HG02610 (cell line): ENCODE results near the gene RAB29.
A peak's percentile ranks its signal among the peaks of the same experiment; 100 is the strongest.

Source experiments
- ATAC-seq: cut with Tn5 transposase; IDR thresholded peaks from one replicate; pipeline ENCODE4 v1.9.1; 2021; ENCODE audit warnings: mild to moderate bottlenecking, moderate library complexity; ENCODE audit not compliant: unreplicated experiment

RAB29 gene

DNA sequence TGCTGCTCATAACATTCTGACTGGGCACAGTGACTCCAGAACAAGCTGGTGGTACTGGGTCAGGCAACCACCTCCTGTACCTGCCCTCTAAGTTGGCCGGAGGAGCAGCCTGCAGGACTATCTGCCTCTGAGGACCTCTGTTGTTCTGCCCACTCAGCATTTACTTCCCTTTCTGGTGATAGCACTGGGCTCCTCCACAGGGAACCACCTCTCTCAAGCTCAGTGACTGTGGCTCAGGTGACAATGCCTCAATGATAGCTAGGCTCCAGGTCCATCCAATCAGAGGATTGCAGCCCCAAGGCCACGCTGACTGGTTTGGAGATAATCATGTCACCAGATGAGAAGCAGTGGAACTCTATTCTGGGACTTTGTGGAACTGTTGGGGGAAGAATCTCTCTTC, 21.9 kb upstream of the RAB29 start:
- no peak for ATAC-seq

DNA sequence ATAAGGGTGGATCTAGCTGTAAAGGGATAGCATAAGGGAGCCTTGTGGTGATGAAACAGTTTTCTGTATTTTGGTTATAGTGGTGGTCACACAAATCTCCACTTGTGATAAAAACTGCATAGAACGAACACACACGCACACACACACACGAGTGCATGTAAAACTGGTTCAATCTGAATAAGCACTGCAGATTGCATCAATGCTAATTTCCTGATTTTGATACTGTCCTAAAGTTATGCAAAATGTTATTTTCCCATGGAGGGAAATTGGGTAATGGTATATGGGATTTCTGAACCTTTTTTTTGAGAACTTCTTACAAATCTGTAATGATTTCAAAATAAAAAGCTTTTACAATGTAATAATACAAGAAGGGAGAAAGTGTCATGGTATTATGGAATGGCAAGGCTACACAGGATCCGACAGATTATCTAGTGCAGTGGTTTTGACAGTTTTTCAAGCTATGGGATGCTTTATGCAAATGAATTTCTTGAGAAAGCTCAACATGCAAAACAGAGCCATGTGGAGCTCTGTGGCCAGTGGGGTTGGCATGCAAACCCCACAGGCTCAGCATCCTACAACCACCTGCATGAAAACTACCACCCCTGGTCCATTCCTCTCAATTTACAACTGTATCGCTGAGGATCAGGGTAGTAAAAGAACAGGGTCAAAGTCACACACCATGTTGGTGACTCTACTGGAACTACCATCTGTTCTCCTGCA, 18.9 kb upstream of the RAB29 start:
- ATAC-seq, result no peak

DNA sequence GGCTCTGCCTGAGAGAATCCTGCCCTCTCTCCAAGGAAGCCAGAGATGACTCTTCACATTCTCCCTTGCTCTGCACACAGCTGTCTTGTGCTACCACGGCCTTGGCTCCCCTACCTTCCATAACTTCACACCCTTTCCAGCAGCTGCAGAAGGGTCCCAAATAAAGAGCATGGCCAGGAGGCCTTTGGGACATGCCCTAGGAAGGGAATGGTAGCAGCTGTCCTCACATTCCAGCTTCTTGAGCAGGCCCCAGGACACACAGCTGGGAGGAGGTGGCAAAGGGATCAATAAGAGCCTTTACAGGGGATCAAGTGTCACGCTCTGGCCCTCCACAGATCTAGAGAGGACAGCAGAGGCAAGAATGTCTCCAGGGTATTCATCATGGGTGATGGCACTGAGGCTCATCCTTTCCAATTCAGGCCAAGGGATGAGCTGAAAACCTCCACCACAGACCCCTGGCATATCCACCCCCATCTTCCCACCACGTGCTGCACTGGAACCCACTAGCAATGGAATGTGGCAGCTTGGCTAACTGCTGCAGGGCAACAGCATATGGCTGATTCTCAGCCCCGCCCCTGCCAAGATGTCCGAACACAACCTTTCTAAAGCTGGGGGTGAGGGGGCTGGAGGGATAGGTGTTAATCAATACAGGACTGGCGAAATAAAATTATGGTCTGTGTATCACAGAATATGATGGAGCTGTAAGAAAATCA, 17.8 kb upstream of the RAB29 start:
- ATAC-seq, result no peak

DNA sequence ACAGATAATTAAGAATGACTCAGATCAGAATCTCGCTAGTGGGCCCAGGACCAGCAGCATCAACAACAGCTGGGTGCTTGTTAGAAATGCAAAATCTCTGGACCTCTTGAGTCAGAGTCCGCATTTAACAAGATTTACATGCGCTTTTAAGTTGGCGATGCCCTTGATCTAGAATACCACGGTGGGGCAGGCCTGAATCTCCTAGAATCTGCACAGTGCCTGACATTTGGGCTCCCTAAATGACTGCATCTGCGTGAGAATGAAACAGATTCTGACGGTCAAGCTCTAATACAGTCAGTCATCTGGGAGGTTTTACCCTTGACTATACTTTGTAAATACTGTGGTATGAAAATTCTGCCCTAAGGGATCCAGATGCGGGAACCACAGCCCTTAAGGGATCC, 17.2 kb upstream of the RAB29 start:
- ATAC-seq, result no peak

DNA sequence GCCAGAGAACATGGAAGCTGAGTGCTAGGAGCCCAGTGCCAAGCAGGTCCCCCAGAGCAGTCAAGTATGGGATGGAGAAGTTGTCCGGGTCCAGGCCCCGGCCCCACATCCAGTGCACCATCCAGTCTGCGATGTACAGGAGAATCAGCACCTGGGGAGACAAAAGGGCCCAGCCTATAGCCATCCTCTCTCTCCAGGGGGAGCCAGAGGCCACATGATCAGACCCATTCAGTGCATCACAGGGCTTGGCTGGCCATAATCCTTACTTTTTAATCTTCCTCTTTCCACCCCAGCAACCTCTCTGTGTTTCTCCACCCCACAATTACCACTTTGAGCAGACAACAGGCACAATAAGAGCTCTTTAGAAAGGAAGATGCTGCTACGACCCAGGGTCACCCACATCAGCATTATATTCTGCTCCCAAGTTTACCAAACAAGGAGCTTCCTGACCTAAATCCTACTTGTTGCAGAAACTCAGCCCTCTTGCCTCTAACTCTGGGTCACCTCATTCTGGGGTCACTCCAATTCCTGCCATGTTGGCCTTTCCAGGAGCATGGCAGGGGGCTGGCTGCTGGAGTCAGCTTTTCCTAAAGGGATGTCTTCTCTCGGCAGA, 16.4 kb upstream of the RAB29 start:
- no peak for ATAC-seq

DNA sequence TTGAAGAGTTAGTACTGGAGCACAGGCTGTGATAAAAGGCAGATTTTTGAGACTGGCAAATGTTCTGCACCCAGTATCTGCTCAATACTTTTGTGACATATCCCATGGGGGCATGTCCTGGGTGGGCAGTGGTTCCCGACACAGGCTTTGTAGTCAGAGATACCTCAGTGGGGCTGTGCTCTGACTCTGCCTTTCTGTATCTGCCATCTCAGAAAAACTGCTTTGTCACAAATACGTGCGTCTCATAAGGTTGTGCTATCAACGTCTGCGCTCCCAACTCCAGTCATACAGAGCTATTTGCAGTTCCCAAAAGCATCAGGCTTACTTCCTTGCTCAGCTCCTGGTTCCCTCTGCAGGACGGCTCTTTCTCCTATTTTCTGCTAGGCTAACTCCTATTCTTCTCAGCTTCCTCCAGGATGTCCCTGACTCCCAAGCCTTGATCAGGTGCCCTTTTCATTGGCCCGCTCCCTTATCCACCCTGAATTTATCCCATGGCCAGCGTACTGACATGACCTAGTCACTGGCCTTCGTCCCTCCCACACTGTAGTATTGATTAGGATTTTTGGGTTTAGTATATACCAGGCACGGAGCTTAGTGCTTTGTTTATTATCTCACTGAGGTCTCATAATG, 12.1 kb upstream of the RAB29 start:
- no peak for ATAC-seq

DNA sequence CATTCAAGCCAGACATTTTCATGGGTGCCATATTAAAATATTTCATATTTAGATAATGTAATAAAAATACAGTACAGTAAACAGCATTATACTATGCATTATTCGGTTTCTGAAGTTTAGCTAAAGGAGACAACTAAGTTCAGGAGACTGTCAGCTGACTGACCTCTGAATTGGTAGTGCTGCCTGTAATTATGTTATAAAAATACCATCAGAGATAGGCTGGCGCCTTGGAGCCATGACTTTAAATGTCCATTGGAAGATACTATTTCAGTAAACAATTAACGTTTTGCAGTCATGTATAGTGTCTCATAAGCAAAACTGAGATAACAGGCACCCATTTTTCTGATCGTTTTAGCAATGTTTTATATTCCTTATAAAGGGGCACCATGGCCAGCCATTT, 11.3 kb upstream of the RAB29 start:
- no peak for ATAC-seq

DNA sequence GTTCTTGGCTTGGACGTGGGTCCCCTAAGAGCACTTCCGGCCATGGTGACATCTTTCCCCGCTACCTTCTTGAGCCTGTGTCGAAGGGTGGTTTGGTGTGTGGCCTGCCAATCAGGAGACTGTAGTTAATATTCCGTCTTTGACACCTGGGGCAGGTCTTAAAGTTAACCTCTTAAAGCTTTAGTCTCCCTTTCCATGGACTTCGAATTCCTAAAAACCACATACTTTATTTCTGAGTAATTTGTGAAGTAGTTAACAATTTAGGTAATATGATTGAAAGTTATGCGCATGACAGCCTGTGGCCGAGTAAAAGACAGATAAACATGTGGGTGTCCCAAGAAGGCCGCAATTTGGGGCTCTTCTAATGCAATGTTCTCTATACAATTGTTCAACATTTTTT, 10.2 kb upstream of the RAB29 start:
- ATAC-seq, result no peak

DNA sequence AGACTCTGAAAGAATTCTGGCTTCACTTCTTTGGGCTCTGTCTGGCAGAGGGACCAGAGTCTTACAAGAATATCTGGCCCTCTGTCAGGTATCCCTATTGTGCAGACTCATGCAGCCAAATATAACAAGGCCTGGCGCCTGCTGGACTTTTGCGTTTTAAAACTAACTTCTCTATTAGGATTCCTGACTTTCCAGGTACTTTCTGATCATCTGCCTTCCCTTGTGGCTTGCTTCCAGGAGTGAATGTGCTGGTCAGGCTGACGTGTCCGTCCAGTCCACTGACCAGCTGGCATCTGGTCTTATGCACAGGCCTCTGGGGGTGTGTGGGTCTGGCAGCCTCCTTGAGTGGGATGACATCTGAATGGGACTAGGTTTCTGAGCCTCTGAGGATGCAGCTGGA, 8.6 kb upstream of the RAB29 start:
- ATAC-seq, result no peak

DNA sequence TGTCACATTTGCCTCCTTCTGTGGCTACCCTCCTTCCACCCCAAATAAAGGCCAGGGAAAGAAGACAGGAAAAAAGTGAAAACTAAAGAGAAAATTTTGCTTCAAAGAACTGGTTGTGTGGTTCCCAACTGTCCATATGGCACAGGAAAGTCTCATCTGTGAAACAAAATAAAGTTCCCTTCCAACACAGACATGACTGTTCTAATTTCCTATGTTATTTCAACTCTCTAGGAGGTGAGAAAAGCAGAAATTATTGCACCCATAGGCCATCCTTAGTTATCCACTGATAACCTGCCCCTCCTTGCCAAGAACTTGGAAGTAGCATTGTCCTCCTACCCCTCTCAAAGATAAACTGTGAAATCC, 8.1 kb upstream of the RAB29 start:
- no peak for ATAC-seq

DNA sequence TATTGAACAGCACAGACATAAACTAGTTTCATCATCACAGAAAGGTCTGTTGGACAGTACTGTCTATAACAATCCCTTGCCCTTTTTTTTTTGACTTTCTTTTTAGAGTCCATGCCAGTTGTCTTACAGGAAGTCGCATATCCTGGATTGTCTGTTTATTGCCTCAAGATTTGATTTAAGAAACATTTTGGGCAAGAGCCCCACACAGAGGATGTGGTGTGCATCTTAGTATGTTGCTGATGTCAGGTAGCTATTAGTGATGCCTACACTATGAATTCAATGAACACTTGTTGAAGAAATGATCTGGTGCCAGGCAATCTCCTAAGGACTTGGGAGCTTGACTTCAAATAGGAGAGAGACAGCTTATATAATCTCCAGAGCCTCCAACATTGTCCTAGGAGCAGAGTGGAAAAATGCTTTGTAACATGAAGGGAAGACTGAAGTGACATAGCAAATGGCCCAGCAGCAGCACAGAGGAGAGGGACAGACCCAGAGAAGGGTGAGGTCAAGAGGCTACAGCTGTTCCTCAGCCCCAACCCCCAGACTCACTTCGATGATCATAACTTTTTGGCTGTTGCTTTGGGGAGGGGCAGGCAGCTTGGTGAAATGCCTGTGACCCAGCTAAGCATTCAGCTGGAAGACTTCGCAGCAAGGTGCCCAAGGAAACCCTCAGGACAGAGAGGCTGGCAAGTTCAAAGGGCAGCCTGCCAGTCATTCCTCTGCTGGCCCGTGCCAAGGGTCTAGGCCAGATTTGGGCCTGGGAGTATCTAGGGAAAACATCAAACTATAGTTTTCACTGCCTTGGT, 7.5 kb upstream of the RAB29 start:
- no peak for ATAC-seq

DNA sequence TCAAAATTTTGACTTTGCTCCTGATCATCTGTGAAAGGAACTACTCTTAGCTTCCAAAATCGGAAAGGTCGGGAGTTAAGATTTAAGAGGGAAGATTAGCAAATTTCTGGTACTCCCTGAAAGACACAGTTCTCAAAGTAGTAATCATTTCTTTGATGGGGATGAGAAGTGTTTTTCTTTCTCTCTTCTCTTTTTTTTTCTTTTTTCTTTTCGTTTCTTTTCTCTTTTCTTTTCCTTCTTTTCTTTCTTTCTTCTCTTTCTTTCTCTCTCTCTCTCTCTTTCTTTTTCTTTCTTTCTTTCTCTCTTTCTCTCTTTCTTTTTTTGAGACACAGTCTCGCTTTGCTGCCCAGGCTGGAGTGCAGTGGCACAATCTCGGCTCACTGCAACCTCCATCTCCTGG, 5.1 kb upstream of the RAB29 start:
- ATAC-seq, result no peak

DNA sequence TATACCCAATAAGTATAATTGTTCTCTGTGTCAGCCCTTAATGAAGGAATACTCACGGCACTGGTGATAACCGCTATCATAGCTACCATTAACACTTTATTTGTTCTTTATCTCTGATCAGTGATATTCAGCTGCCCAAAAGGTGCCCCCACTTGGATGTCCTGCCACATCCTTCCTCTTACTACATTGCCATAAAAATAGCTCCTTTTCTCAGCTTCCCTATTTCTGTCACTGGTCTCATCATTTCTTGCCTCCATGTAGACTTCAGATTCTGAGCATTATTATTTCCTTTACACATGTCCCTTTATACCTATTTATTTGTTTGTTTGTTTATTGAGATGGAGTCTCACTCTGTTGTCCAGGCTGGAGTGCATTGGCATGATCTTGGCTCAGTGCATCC, 2.7 kb upstream of the RAB29 start:
- no peak for ATAC-seq

DNA sequence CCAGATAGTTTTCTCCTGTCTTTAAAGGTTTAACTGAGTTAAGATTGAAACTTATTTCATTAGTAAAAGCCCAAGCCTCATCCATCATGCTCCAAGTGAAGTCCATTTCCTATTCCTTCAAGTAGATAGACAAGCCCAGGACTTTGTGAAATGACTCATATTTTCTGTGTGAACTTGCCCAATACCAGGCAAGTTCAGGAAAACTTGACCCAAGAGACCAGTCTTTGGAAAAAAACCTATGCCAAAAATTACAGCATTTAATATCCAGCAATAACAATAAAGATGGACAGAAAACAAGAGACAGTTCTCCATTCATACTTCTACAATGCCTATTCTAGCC, 405 bp upstream of the RAB29 start:
- ATAC-seq, result no peak

DNA sequence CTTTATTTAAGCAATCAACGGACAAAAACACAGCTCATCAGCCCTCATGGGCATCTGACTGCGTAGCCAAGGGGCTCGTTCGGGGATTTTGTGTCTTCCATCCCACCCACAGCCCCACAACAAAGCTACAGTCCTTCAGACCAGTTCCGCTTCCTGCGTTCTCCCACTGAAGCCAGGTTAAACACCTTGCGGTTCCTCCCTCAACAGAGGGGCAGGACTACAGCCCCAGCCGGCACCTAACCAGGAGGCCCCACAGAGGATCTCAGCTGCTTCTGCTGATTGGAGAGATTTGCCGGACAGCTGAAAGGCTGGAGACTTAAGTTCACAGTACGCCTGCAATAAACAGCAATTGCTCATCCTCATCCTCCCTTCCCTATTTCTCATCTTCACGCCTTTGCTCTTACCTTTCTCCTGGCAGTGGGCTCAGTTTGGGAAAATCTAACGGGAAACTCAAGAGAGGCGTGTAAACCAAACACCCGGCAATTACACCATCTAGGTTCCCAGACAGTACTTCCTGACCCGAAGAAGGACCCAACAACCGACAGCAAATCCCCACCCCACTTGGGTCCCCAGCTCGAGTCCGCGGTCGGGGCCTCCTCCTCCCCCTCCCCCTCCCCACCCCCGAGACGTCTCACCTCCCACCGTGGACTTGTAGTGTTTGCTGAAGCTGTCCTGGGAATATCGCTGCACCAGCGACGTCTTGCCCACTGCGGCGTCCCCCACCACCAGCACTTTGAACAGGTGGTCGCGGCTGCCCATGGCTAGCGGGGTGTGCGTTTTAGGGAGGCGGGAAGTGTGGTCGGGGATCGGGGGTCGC, 876 bp downstream of the RAB29 start:
- ATAC-seq, result no peak

DNA sequence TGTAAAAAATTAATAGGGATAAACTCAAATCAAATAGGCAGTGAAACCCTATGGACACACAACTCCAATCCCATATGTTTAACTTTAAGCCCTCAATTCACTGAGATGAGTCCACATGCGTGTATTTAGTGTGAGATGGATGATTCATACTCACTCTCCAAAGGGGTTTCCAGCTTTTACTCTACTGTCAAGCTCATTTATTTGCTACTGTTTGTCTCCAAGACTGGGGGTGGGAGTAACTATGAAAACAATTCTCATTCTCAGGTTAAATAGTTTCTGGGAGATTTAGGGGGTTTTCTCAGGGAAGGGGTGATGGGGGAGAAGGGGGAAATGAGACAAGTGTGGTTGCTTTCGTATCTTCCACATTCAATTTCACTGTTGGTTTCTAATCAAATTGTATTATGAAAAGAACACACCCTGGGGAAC, 2.7 kb downstream of the RAB29 start:
- peak; percentile 40 for ATAC-seq

DNA sequence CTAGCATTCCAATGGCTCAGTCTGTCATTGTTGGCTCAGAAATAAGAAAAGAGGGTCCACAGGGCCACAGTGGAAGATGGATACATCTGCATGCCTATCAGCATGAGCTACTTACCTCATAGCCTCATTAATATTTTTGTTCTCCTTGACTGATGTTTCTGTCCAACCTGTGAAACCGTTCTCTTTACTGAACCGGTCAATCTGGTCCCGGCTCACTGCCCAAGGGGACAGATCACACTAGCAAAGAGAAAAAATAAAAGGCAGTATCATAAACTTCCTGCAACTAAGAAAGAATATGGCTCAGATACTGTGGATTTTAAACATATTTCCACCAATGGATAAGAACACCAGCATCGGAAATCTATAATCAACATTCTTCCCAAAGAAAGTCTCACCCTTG, 4.7 kb downstream of the RAB29 start:
- no peak for ATAC-seq

DNA sequence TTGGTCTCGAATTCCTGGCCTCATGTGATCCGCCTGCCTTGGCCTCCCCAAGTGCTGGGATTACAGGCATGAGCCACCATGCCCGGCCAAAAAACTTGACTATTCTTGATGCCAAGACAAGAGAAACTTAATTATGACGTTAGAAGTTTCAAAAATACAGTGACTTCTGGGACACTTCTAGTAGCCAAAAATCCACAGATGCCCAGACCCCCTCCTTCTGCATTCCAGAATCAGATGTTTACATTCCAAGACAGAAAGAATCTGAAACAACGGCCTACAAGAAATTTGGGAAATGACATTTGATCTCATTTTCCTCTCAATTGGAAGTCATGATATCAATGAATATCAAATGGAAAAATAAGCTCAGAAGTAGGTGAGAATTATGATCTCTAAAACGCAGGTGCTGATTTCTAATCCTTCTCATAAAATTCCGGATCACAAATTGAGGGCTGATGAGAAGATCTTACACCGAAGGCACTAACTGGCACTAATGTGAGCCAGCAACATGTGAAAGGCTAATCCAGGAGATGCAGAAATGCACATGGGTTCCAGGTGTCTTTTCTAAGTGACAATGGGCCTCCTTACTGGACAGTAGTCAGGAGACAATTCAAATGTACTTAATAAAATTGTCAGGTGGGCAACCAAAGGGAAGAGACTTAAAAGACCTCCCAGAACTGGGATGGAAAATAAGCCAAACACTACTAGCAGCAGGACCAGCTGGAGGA, 5.5 kb downstream of the RAB29 start:
- ATAC-seq, result no peak

DNA sequence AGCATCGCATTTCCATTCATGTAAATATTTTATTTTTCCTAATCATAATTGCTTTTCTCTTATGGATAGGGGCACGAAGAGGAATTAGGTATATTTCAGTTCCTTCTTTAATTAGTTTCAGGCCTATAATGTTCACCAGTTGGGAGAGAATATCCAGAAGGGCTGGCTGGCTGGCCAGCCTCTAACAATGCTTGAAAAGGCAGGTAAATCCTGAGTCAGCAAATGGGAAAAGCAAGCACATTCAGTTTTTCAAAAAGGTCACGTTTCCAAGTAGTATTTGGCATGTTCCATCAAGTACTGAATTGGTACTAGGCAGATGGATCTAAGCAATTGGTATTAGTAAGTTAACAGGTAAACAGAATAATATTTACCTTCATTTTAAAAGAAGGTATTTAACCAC, 8.0 kb downstream of the RAB29 start:
- no peak for ATAC-seq

DNA sequence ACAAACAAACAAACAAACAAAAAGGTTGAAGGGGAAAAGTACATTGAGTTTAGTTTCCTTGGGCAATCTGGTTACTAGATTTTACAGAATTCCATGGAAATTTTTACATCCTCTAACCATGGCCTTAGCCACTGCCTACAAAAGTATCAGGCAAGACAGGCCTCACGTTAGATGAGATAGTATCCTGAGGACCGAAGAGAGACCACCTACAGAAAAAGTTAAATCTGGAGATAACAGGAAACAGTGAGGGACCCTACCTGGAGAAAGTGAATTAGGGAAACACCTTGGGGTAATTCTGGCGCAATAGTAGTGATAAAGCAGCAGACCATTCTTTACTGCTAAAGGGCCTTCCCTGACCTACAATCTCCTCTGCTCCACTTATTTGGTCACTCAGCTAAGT, 8.7 kb downstream of the RAB29 start:
- no peak for ATAC-seq
